Urinary bladder (tissue), 4 donors: Measurements from ENCODE around the gene CEP85L. TPM values are rescaled to one million over a fixed set of nuclear protein-coding genes. Genes with fewer than 3 reads are reported as not detected.
"Not testable (repeated sequence)": the region's sequence is repeated elsewhere in the genome, so short reads cannot be mapped to it uniquely, and the experiment has no call there.

Experiments used
- DNase-seq: peaks from one replicate; pipeline ENCODE4 v3.0.0-alpha.2; 2015; ENCODE audit errors: extremely low spot score
- H3K27ac ChIP-seq: one replicate; pipeline ENCODE4 v1.5.1; 2013; ENCODE audit warnings: low read depth, mild to moderate bottlenecking, moderate library complexity
- H3K36me3 ChIP-seq: one replicate; pipeline ENCODE4 v1.6.1; 2013; ENCODE audit warnings: mild to moderate bottlenecking, moderate library complexity; ENCODE audit not compliant: insufficient read depth
- H3K4me1 ChIP-seq: one replicate; pipeline ENCODE4 v1.6.1; 2013; ENCODE audit warnings: mild to moderate bottlenecking, moderate library complexity; ENCODE audit not compliant: insufficient read depth
- H3K4me3 ChIP-seq: one replicate; pipeline ENCODE4 v1.5.1; 2013; ENCODE audit warnings: low read depth, low read length
- WGBS: extraction: QIAGEN DNeasy Blood & Tissue Kit; methylation state at CpG from one replicate; pipeline ENCODE4 v1.1.7; 2013; 5-methylcytosine and 5-hydroxymethylcytosine counted together
- polyA plus RNA-seq: library from polyadenylated mRNA; stranded (reverse); fragments of 200-250 nt; gene quantifications from one replicate; pipeline ENCODE4 v1.2.3, GENCODE V29; 2013
- total RNA-seq: library from RNA; depleted of rRNA; stranded (reverse); fragments of >200 nt; gene quantifications from one replicate; pipeline ENCODE4 v1.2.3, GENCODE V29; 2014
- donor health status: healthy with polysubstance abuse.
- donor health status: healthy.

Gene CEP85L
- total and polyA plus RNA-seq, 2 donors: 7.8 to 73.4 TPM

- not testable (repeated sequence) for DNase-seq, H3K36me3 ChIP-seq, H3K27ac ChIP-seq, H3K4me1 ChIP-seq, H3K4me3 ChIP-seq
- WGBS: 94% methylated on average over 3 of the region's 3 CpGs
These were observed 217.2 kb downstream of the CEP85L start for GRCh38 chr6:118434147-118434546.

GRCh38 chr6:118421312-118421711 is 230.1 kb downstream of the CEP85L start:
- H3K36me3 ChIP-seq, H3K4me3 ChIP-seq, H3K4me1 ChIP-seq, DNase-seq, H3K27ac ChIP-seq: not testable (repeated sequence)
- 73% methylated on average over 5 of the region's 5 CpGs for WGBS

GRCh38 chr6:118419448-118420394 is 231.7 kb downstream of the CEP85L start:
- H3K27ac ChIP-seq: no peak overlapping the region
- H3K4me1 ChIP-seq: no peaks in the 10 kb centered on the region
- DNase-seq: no peak
- H3K36me3 ChIP-seq: no peaks in the 10 kb centered on the region
- no peak overlapping the region for H3K4me3 ChIP-seq

Other genes with a start within 250 kb of the CEP85L start
- 178 TPM for gene PLN, start 103.3 kb downstream of the CEP85L start, total RNA-seq
- gene PLN, start 103.3 kb downstream of the CEP85L start, polyA plus RNA-seq: 96.0 TPM
- gene ASF1A, start 242.6 kb upstream of the CEP85L start, total RNA-seq: 36.3 TPM
- 16.4 TPM for gene ASF1A, start 242.6 kb upstream of the CEP85L start, polyA plus RNA-seq